Natural killer cell (primary cell): ENCODE results near the gene HMX3. TPM values are rescaled to one million over a fixed set of nuclear protein-coding genes. Genes with fewer than 3 reads are reported as not detected.

Experiments used
- ATAC-seq, 3 donors: fragments of 150-1000 bp in 2 of 3; fragments of 200-7000 bp in 1 of 3; cut with Tn5 transposase; 1 replicate in 1 of 3; 2 replicates in 2 of 3; pipeline ENCODE4 v1.10.0; 2021; ENCODE audit warnings: mild to moderate bottlenecking in 2 of 3, moderate library complexity in 2 of 3
- DNase-seq, 2 donors: peaks; one replicate each; pipeline versions ENCODE4 v3.0.0 to v3.0.0-alpha.2; 2013 to 2021; ENCODE audit warnings: mixed read lengths in 1 of 2
- H3K27ac ChIP-seq: one replicate; pipeline ENCODE4 v1.5.1; 2013; ENCODE audit warnings: mild to moderate bottlenecking, low read length
- H3K27me3 ChIP-seq: one replicate; pipeline ENCODE4 v1.6.1; 2013; ENCODE audit warnings: low read length; ENCODE audit not compliant: control insufficient read depth, insufficient read depth
- H3K36me3 ChIP-seq: one replicate; pipeline ENCODE4 v1.6.1; 2013; ENCODE audit warnings: low read length; ENCODE audit not compliant: control insufficient read depth, insufficient read depth
- H3K4me1 ChIP-seq: one replicate; pipeline ENCODE4 v1.6.1; 2013; ENCODE audit warnings: low read length; ENCODE audit not compliant: control insufficient read depth, insufficient read depth
- H3K4me3 ChIP-seq: one replicate; pipeline ENCODE4 v1.5.1; 2013; ENCODE audit warnings: low read length
- H3K9me3 ChIP-seq: one replicate; pipeline ENCODE4 v1.6.1; 2013; ENCODE audit warnings: low read length; ENCODE audit not compliant: control insufficient read depth, insufficient read depth
- H3K27ac Mint-ChIP-seq, 2 donors: one replicate each; pipeline ENCODE4 v1.8.0; 2022; ENCODE audit warnings: mild to moderate bottlenecking in 2 of 2, mixed read lengths in 2 of 2, moderate library complexity in 1 of 2
- H3K27me3 Mint-ChIP-seq, 2 donors: one replicate each; pipeline ENCODE4 v1.8.0; 2022; ENCODE audit warnings: low read depth in 2 of 2, mixed read lengths in 2 of 2
- H3K36me3 Mint-ChIP-seq: one replicate; pipeline ENCODE4 v1.8.0; 2022; ENCODE audit warnings: mixed read lengths
- H3K4me1 Mint-ChIP-seq, 2 donors: one replicate each; pipeline ENCODE4 v1.8.0; 2022; ENCODE audit warnings: mixed read lengths in 2 of 2
- H3K4me3 Mint-ChIP-seq: one replicate; pipeline ENCODE4 v1.8.0; 2022; ENCODE audit warnings: mild to moderate bottlenecking, moderate library complexity, mixed read lengths
- H3K9me3 Mint-ChIP-seq, 2 donors: one replicate each; pipeline ENCODE4 v1.8.0; 2022; ENCODE audit warnings: mixed read lengths in 2 of 2
- WGBS: methylation state at CpG from one replicate; pipeline ENCODE4 v1.1.7; 2013; ENCODE audit warnings: missing lambda C conversion rate; ENCODE audit not compliant: insufficient coverage; 5-methylcytosine and 5-hydroxymethylcytosine counted together
- intact Hi-C: fragments of 100-400 bp; cut with micrococcal nuclease; formaldehyde crosslinking; loops from one replicate; pipeline ENCODE4 v1.14.2; 2022
- total RNA-seq, 4 donors: library from RNA; stranded (reverse); fragments of 120-200 nt in 1 of 4; gene quantifications; one replicate each; pipeline versions ENCODE4 v1.2.3 to v1.2.4, GENCODE V29; 2013 to 2022
- TF ChIP-seq, protein P1 (sequence below): fragments of 200-600 bp; IDR thresholded peaks from one replicate; pipeline ENCODE4 v1.8.0; 2022; ENCODE audit warnings: antibody characterized with exemption

HMX3 gene
- total RNA-seq, 3 donors from 2014 or later (not counting 1 experiment from before 2014, with no cell fraction given), result 0.33 TPM; not detected in 2

DNA sequence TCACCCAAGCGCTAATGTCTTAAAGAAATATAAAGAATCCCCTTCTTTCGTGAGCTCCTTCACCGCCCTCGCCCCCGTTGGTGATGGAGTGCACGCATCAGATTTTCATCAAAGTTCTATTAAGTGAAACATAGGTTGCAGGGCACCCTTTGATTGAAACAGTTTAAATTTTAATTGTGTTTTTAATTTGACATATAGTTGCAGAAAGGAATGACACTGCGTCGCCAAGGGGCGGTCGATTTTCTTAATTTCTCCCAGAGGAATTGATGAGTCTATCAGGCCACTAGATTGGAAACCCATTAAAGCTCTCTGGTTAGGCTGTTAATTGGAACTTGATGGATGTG, 8.0 kb downstream of the HMX3 start:
- Histone ChIP-seq H3K27ac (no peak overlapping the region), H3K4me3 (no peak overlapping the region), H3K4me1 (peaks cover 30% of the 10 kb centered on the region), H3K9me3 (no peaks in the 10 kb centered on the region), H3K27me3 (peaks cover 82% of the 10 kb centered on the region), H3K36me3 (no peaks in the 10 kb centered on the region)
- no peak for DNase-seq
- H3K4me1 Mint-ChIP-seq, result peaks cover 2 to 12% of the 10 kb centered on the region in 2 donors
- ATAC-seq, result no peak
- intact Hi-C loops, result no loop called here
- H3K27me3 Mint-ChIP-seq, result peaks cover 77 to 83% of the 10 kb centered on the region in 2 donors
- H3K9me3 Mint-ChIP-seq, result no peaks in the 10 kb centered on the region
- no peaks in the 10 kb centered on the region for H3K36me3 Mint-ChIP-seq
- no peak overlapping the region for H3K27ac Mint-ChIP-seq
- TF ChIP-seq, protein P1, sequence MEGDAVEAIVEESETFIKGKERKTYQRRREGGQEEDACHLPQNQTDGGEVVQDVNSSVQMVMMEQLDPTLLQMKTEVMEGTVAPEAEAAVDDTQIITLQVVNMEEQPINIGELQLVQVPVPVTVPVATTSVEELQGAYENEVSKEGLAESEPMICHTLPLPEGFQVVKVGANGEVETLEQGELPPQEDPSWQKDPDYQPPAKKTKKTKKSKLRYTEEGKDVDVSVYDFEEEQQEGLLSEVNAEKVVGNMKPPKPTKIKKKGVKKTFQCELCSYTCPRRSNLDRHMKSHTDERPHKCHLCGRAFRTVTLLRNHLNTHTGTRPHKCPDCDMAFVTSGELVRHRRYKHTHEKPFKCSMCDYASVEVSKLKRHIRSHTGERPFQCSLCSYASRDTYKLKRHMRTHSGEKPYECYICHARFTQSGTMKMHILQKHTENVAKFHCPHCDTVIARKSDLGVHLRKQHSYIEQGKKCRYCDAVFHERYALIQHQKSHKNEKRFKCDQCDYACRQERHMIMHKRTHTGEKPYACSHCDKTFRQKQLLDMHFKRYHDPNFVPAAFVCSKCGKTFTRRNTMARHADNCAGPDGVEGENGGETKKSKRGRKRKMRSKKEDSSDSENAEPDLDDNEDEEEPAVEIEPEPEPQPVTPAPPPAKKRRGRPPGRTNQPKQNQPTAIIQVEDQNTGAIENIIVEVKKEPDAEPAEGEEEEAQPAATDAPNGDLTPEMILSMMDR, result no peak
- 12% methylated on average over 10 of the region's 10 CpGs for WGBS
- no peak overlapping the region for H3K4me3 Mint-ChIP-seq

DNA sequence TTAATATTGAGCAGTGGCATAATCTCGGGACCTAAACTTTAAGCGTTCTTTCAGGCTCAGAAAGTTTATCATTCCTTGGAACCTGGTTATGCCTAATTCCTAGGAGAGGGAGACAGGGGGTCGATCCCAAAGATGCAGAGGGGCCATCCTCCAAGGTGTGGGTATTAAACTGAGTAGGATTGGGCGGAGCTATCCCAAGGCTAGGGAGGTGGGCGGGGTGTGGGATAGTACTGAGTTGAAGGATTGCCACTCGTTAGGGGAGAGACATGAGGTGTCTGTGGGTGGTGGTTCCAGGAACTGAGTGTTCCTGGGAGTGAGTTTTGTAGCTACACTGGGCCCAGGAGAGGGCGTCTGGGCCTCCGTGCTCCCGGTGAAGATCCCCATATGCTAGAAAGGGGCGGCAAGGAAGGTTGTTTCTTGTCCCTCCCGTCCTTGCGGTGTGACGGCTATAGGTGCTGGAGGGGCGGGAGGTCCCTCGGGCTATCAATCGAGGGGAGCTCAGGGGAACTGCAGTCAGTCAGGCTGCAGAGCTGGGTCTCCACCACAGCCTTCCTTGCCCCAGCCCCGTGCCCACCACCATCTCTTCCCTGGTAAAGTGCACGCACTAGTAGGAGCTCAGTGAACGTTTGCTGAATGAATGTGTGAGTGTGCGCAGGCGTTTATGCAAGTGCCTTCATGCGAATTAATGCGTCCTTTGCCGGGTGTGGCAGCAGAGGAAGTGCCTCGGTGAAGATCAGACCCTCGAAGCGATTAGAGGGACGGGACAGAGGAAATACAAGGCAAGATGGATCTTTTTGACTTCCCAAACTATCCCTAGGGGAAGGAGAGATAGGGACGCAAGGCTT, 9.1 kb downstream of the HMX3 start:
- Mint-ChIP-seq H3K9me3 (no peaks in the 10 kb centered on the region), H3K27ac (no peak overlapping the region), H3K4me1 (peaks cover 7 to 21% of the 10 kb centered on the region in 2 donors), H3K36me3 (no peaks in the 10 kb centered on the region), H3K27me3 (peaks cover 73 to 77% of the 10 kb centered on the region in 2 donors), H3K4me3 (no peak overlapping the region)
- intact Hi-C loops, result no loop called here
- no peaks in the 10 kb centered on the region for H3K36me3 ChIP-seq
- TF ChIP-seq, protein P1, result no peak
- peaks cover 41% of the 10 kb centered on the region for H3K4me1 ChIP-seq
- WGBS, result 5% methylated on average over 29 of the region's 29 CpGs
- DNase-seq (peak in 1 of 2 donors; percentile 44), ATAC-seq (no peak)
- peaks cover 83% of the 10 kb centered on the region for H3K27me3 ChIP-seq
- H3K9me3 ChIP-seq, result no peaks in the 10 kb centered on the region
- no peak overlapping the region for H3K4me3 ChIP-seq
- no peak overlapping the region for H3K27ac ChIP-seq

DNA sequence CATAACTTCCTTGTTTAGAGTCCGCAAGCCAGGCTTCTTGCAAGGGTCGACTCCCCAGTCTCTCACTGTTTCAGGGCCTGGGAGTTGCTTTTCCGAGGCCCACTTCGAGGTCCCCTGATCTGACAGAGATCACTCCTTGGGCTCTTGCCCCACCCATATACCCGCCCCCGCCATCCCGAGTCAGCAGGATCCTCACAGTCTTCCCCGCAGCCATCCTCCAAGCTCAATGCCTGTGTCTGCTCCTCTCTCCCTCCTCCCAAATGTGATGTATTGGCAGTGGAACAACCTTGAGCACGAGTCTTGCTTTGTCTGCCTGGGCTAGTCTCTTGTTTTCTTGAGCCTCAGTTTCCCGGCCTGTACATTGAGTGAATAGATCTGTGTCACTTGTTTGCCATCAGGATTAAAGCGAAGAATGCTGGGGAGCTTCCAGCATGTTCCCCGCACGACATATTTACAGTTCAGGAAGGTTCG, 9.8 kb downstream of the HMX3 start:
- TF ChIP-seq, protein P1, result no peak
- no peak overlapping the region for H3K4me3 ChIP-seq
- intact Hi-C loops, result no loop called here
- H3K9me3 ChIP-seq, result no peaks in the 10 kb centered on the region
- H3K27ac ChIP-seq, result no peak overlapping the region
- WGBS, result 10% methylated on average over 14 of the region's 14 CpGs
- Mint-ChIP-seq H3K27me3 (peaks cover 71 to 73% of the 10 kb centered on the region in 2 donors), H3K36me3 (no peaks in the 10 kb centered on the region), H3K27ac (no peak overlapping the region), H3K4me1 (peaks cover 7 to 24% of the 10 kb centered on the region in 2 donors), H3K4me3 (no peak overlapping the region), H3K9me3 (no peaks in the 10 kb centered on the region)
- no peak for ATAC-seq
- no peaks in the 10 kb centered on the region for H3K36me3 ChIP-seq
- peaks cover 83% of the 10 kb centered on the region for H3K27me3 ChIP-seq
- no peak for DNase-seq
- H3K4me1 ChIP-seq, result peaks cover 47% of the 10 kb centered on the region
